Testis (tissue), 2 donors: ENCODE data around the gene PISD.
"Not testable (repeated sequence)": the region's sequence is repeated elsewhere in the genome, so short reads cannot be mapped to it uniquely, and the experiment has no call there.

Experiments
- CTCF ChIP-seq, 3 experiments: fragments of 450-650 bp in 2 of 3; fragments of 200-600 bp in 1 of 3; sonication (generic) in 1 of 3; IDR thresholded peaks; one replicate each; pipeline ENCODE4 v1.5.1; 2016 to 2019; ENCODE audit warnings: antibody characterized with exemption in 3 of 3, mild to moderate bottlenecking in 2 of 3, moderate library complexity in 1 of 3
- POLR2A ChIP-seq: fragments of 450-650 bp; IDR thresholded peaks from one replicate; pipeline ENCODE4 v1.6.1; 2017; ENCODE audit warnings: antibody characterized with exemption, mild to moderate bottlenecking, moderate library complexity

GRCh38 chr22:31711226-31711625, 49.2 kb upstream of the PISD start:
- not testable (repeated sequence) for TF ChIP-seq CTCF (IDR thresholded peaks at IDR 0.05); POLR2A
